Adrenal gland (tissue), 12 donors: ENCODE results near the gene KRTAP12-1. TPM values are rescaled to one million over a fixed set of nuclear protein-coding genes. Genes with fewer than 3 reads are reported as not detected.

Experiments used
- DNase-seq, 7 donors: peaks; one replicate each; pipeline ENCODE4 v3.0.0-alpha.2; 2019 to 2020
- H3K27ac ChIP-seq, 5 donors: fragments of 200-600 bp; sonication (generic) in 4 of 5; 1 replicate in 3 of 5; 2 replicates in 2 of 5; pipeline versions ENCODE4 v1.5.1 to v1.8.0; 2016 to 2020; ENCODE audit warnings: mild to moderate bottlenecking in 1 of 5
- H3K27me3 ChIP-seq: fragments of 200-600 bp; 2 replicates; pipeline ENCODE4 v1.8.0; 2021
- H3K36me3 ChIP-seq, 2 donors: fragments of 200-600 bp; replicated peaks in 1 of 2; 1 replicate in 1 of 2; 2 replicates in 1 of 2; pipeline versions ENCODE4 v1.5.1 to v1.8.0; 2018 to 2022
- H3K4me1 ChIP-seq, 2 donors: fragments of 200-600 bp; replicated peaks in 1 of 2; 1 replicate in 1 of 2; 2 replicates in 1 of 2; pipeline versions ENCODE4 v1.5.1 to v1.8.0; 2018 to 2021
- H3K4me3 ChIP-seq, 4 donors: fragments of 200-600 bp; sonication (generic) in 3 of 4; one replicate each; pipeline ENCODE4 v1.5.1; 2016 to 2018
- H3K9me3 ChIP-seq, 3 donors: fragments of 200-600 bp; sonication (generic) in 1 of 3; replicated peaks in 1 of 3; 1 replicate in 2 of 3; 2 replicates in 1 of 3; pipeline versions ENCODE4 v1.5.1 to v1.8.0; 2016 to 2021
- POLR2A ChIP-seq, 2 donors: fragments of 450-650 bp; IDR thresholded peaks; one replicate each; pipeline ENCODE4 v1.6.1; 2017; ENCODE audit warnings: antibody characterized with exemption in 2 of 2, mild to moderate bottlenecking in 2 of 2, moderate library complexity in 1 of 2
- WGBS, 4 donors: extraction: QIAGEN DNeasy Blood & Tissue Kit in 2 of 4; methylation state at CpG; one replicate each; pipeline versions ENCODE4 v1.1.5 to v1.1.7; 2013 to 2017; 5-methylcytosine and 5-hydroxymethylcytosine counted together
- intact Hi-C, 2 donors: fragments of 100-400 bp; cut with DNase I; formaldehyde crosslinking; loops; one replicate each; pipeline versions ENCODE4 v1.14.1 to v1.15.0; 2022 to 2023
- polyA plus RNA-seq, 3 donors: library from polyadenylated mRNA; stranded (reverse); fragments of 200-250 nt in 2 of 3; fragments of 350-450 nt in 1 of 3; fragmentation: Illumina TruSeq in 1 of 3; extraction: RNeasy Lipid Tissue Mini Kit (QIAGEN cat#74804) in 1 of 3; gene quantifications; one replicate each; pipeline ENCODE4 v1.2.3, GENCODE V29; 2013 to 2014
- total RNA-seq, 9 donors: library from RNA; depleted of rRNA in 4 of 9; stranded (reverse); fragments of >200 nt in 4 of 9; fragments of 120-200 nt in 1 of 9; fragmentation: NEBNext Ultra II Directional in 1 of 9; extraction: Animal tissue kit (Norgen Biotek cat#: 25700) in 1 of 9; gene quantifications; one replicate each; pipeline versions ENCODE4 v1.1.0 to v1.2.4, GENCODE V29; 2013 to 2023
- TF ChIP-seq, protein P1 (sequence below), 6 experiments: fragments of 450-650 bp in 4 of 6; fragments of 200-600 bp in 2 of 6; sonication (generic) in 1 of 6; IDR thresholded peaks; 1 replicate in 5 of 6; 2 replicates in 1 of 6; pipeline versions ENCODE4 v1.5.1 to v1.8.0; 2016 to 2021; ENCODE audit warnings: antibody characterized with exemption in 6 of 6, mild to moderate bottlenecking in 2 of 6, moderate library complexity in 1 of 6
- donor health status: healthy with polysubstance abuse.
- donor health status: Bipolar disorder and iron deficiency.
- donor health status: DM: yes; HTN: yes; CAD: no.
- donor health status: DM: no; HTN: no; CAD: no.
- donor health status: DM: no; HTN: no; CAD: no.
- donor health status: DM: yes; HTN: yes; CAD: no.

Gene KRTAP12-1
- total and polyA plus RNA-seq, 12 donors = not detected

- Histone ChIP-seq H3K27ac (no peak overlapping the region), H3K4me1 (no peaks in the 10 kb centered on the region), H3K36me3 (no peaks in the 10 kb centered on the region), H3K4me3 (no peak overlapping the region), H3K27me3 (peaks cover 88% of the 10 kb centered on the region), H3K9me3 (no peaks in the 10 kb centered on the region)
- intact Hi-C loops = no loop called here
- no peak for TF ChIP-seq POLR2A (IDR thresholded peaks at IDR 0.05)
- TF ChIP-seq, protein P1, sequence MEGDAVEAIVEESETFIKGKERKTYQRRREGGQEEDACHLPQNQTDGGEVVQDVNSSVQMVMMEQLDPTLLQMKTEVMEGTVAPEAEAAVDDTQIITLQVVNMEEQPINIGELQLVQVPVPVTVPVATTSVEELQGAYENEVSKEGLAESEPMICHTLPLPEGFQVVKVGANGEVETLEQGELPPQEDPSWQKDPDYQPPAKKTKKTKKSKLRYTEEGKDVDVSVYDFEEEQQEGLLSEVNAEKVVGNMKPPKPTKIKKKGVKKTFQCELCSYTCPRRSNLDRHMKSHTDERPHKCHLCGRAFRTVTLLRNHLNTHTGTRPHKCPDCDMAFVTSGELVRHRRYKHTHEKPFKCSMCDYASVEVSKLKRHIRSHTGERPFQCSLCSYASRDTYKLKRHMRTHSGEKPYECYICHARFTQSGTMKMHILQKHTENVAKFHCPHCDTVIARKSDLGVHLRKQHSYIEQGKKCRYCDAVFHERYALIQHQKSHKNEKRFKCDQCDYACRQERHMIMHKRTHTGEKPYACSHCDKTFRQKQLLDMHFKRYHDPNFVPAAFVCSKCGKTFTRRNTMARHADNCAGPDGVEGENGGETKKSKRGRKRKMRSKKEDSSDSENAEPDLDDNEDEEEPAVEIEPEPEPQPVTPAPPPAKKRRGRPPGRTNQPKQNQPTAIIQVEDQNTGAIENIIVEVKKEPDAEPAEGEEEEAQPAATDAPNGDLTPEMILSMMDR (IDR thresholded peaks at IDR 0.05) = no peak
- DNase-seq = peak in 1 of 7 donors; percentile 2
- 3 to 8% (median 3%) methylated on average over 14 to 46 of the region's 46 CpGs for WGBS, 4 donors
These were observed 25.0 kb upstream of the KRTAP12-1 start for GRCh38 chr21:44706706-44707581.

- Histone ChIP-seq H3K36me3 (no peaks in the 10 kb centered on the region), H3K27ac (no peak overlapping the region), H3K4me3 (no peak overlapping the region), H3K9me3 (no peaks in the 10 kb centered on the region), H3K27me3 (peaks cover 88% of the 10 kb centered on the region), H3K4me1 (no peaks in the 10 kb centered on the region)
- WGBS, 4 donors = 4 to 13% (median 5%) methylated on average over 21 to 54 of the region's 54 CpGs
- no peak for DNase-seq
- intact Hi-C loops = no loop called here
- no peak for TF ChIP-seq POLR2A (IDR thresholded peaks at IDR 0.05)
- TF ChIP-seq, protein P1 (IDR thresholded peaks at IDR 0.05) = no peak
These were observed 24.2 kb upstream of the KRTAP12-1 start for GRCh38 chr21:44706026-44706705.

- no peak overlapping the region for H3K27ac ChIP-seq
- H3K9me3 ChIP-seq = no peaks in the 10 kb centered on the region
- no peak overlapping the region for H3K4me3 ChIP-seq
- 13 to 20% (median 18%) methylated on average over 3 to 13 of the region's 13 CpGs for WGBS, 4 donors
- H3K4me1 ChIP-seq = no peaks in the 10 kb centered on the region
- TF ChIP-seq POLR2A (IDR thresholded peaks at IDR 0.05) = no peak
- TF ChIP-seq, protein P1 (IDR thresholded peaks at IDR 0.05) = no peak
- H3K27me3 ChIP-seq = peaks cover 75% of the 10 kb centered on the region
- intact Hi-C loops = no loop called here
- DNase-seq = peak in 2 of 7 donors; percentile 0 to 2
- no peaks in the 10 kb centered on the region for H3K36me3 ChIP-seq
These were observed 22.7 kb upstream of the KRTAP12-1 start for GRCh38 chr21:44704636-44705001.
